SK-N-MC (cell line): ENCODE results near the gene TCN2.

Source experiments
- DNase-seq: peaks from one replicate; pipeline ENCODE4 v3.0.0-alpha.2; 2011; ENCODE audit warnings: low read depth, low spot score
- H3K27ac ChIP-seq: fragments of 200-600 bp; sonication (generic); 2 replicates; pipeline ENCODE4 v1.5.1; 2016; ENCODE audit warnings: mixed run types
- H3K36me3 ChIP-seq: fragments of 200-600 bp; sonication (generic); 2 replicates; pipeline ENCODE4 v1.6.1; 2017; ENCODE audit warnings: antibody characterized with exemption, low read length, mixed read lengths; ENCODE audit not compliant: insufficient read depth
- H3K4me3 ChIP-seq: fragments of 200-600 bp; sonication (generic); 2 replicates; pipeline ENCODE4 v1.5.1; 2016
- H3K9ac ChIP-seq: fragments of 200-600 bp; sonication (generic); 2 replicates; pipeline ENCODE4 v1.8.0; 2017; ENCODE audit warnings: mixed run types, mixed read lengths; ENCODE audit not compliant: insufficient read length
- H3K9me3 ChIP-seq: fragments of 200-600 bp; sonication (generic); 2 replicates; pipeline ENCODE4 v1.6.1; 2017; ENCODE audit warnings: low read depth, mild to moderate bottlenecking, antibody characterized with exemption, low read length, moderate library complexity, mixed read lengths
- EZH2 ChIP-seq: fragments of 200-600 bp; sonication (generic); IDR thresholded peaks from one replicate; pipeline ENCODE4 v1.6.1; 2017; ENCODE audit warnings: antibody characterized with exemption
- FOXP2 ChIP-seq: optimal IDR thresholded peaks from 2 replicates; pipeline ENCODE3; 2011; ENCODE audit warnings: mild to moderate bottlenecking, moderate library complexity; ENCODE audit not compliant: insufficient read depth; ENCODE audit errors: extremely low read length, control extremely low read depth
- POLR2AphosphoS5 ChIP-seq: IDR thresholded peaks from 2 replicates; pipeline ENCODE4 v1.6.1; 2012; ENCODE audit warnings: mild to moderate bottlenecking, low read depth, low read length, borderline replicate concordance

Gene TCN2

DNA sequence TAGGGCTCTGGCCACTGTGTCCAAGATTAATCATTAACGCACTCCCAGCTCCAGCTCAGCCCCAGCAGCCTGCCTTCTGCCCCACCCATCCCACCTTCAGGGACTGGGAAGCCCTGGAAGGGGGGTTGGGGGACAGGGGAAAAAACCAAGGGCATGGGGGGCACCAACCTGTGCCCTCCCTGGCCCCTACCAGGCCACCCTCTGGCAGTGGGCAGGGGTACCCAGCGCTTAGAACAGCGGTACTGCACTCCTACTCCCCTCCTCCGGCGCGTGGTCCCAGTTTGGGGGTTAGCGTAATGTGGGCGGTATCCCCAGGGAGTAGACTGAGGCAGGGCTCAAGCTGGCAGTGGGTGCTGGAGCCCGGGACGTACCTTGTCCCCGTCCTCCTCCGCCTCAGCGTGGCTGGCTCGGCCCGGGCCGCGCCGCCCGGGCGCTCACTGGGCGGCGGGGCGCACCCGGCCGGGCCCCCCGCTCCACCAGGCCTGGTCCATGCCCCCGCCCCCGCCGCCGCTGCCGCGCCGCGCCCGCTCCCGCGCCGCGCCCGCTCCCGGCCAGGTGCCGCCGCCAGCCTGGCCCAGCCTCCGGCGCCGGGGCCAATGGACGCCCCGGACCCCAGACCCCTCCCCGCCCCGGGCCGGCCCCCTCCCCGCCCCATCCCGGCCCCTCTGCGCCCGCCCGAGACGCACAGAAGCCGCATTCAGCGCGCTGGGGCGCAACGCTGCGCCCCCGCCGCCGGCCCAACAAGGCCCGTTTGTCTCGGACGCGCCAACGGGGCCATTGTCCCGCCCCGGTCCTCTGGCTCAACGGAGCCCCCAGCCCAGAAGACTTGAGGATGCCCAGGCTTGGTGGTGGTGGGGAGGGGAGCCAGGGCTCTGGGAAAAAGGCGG lies 32.6 kb upstream of the TCN2 start, which contains the start of gene GAL3ST1:
GAL3ST1 (minus strand) TSS at position 571 of the 887 bp plus-strand sequence. CDS start 17,273 bp downstream, outside the sequence.
- Histone ChIP-seq H3K27ac (no peak within 1 kb of the TSS), H3K36me3 (peaks cover 38% of the 10 kb centered on the region), H3K9me3 (no peaks in the 10 kb centered on the region), H3K4me3 (no peak within 1 kb of the TSS), H3K9ac (no peak within 1 kb of the TSS)
- DNase-seq: no peak
- TF ChIP-seq FOXP2 (no peak), POLR2AphosphoS5 (no peak), EZH2 (no peak)

DNA sequence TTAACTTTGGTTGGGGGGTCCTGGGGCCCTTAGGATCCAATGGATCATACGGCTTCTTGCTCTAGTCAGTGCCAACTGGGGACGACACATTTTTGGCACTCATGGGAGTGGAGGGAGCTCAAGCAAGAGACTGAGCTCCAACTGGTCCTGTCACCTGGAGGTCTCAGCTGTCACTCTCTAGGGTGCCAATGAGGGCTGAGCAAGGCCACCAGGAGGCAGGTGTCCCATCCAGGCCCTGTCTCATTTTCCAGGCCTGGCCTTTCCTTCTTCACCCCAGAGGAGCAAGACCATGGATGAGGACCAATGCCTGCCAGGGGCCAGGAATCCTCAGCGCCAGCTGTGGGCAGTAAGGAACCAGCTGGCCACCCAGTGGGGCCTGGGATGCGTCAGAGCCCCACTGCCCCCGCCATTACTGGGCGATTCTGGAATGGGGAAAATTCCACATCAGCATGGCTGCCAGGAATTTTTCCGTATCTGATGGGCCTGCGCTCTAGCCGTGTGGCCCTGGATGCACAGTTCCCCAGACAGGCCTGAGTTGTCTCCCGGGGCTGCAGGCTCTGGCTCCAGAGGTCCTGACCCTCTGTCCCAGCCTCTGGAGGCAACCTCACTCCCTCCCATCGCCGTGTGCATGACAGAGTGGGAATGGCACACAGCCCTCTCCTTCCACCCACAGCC lies 31.8 kb upstream of the TCN2 start:
- H3K9me3 ChIP-seq: no peaks in the 10 kb centered on the region
- DNase-seq: no peak
- no peak overlapping the region for H3K27ac ChIP-seq
- H3K4me3 ChIP-seq: no peak overlapping the region
- peaks cover 46% of the 10 kb centered on the region for H3K36me3 ChIP-seq
- H3K9ac ChIP-seq: no peak overlapping the region
- no peak for TF ChIP-seq POLR2AphosphoS5
- no peak for TF ChIP-seq FOXP2
- no peak for TF ChIP-seq EZH2

DNA sequence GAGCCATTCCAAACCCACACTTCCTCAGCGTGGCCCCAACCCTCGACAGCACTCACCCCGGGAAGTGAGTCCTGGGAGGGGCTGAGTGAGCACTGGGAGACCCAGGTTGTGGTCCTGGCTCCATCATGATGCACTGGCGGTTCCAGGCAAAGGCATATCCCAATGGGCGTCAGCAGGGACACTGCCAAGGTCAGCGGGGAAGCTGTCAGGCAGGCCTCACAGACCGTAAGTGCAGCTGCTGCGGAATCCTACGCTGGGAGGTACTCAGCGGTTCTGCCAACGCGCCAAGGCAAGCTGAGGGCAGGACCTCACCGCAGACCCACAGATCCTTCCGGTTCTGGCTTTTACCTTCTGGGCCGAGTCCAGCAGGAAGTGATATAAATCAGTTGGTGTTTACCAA lies 31.1 kb upstream of the TCN2 start:
- TF ChIP-seq EZH2 (no peak), POLR2AphosphoS5 (no peak), FOXP2 (no peak)
- Histone ChIP-seq H3K9me3 (no peaks in the 10 kb centered on the region), H3K4me3 (no peak overlapping the region), H3K27ac (no peak overlapping the region), H3K36me3 (peaks cover 53% of the 10 kb centered on the region), H3K9ac (no peak overlapping the region)
- no peak for DNase-seq

DNA sequence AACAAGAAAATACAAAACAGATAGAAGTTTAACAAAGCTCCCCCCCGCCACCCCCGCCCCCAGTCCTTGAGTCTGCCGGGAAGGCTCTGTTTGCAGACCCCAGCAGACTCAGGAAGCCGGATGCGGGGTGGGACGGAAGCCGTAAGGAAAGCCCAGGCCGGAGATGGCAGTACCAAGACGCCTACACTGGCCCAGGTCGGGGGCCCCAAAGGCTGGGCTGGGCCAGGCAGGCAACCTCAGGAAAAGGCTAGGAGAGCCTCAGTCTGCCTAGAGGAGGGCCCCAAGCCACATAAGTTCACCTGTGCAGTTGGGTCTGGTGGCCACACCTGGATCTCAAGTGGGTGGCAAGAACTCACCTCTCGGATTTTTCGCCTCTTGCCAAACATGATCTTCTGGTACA lies 28.5 kb upstream of the TCN2 start:
- no peak overlapping the region for H3K9ac ChIP-seq
- no peak for DNase-seq
- TF ChIP-seq FOXP2: no peak
- TF ChIP-seq POLR2AphosphoS5: no peak
- H3K4me3 ChIP-seq: no peak overlapping the region
- H3K9me3 ChIP-seq: no peaks in the 10 kb centered on the region
- peaks cover 75% of the 10 kb centered on the region for H3K36me3 ChIP-seq
- H3K27ac ChIP-seq: no peak overlapping the region

DNA sequence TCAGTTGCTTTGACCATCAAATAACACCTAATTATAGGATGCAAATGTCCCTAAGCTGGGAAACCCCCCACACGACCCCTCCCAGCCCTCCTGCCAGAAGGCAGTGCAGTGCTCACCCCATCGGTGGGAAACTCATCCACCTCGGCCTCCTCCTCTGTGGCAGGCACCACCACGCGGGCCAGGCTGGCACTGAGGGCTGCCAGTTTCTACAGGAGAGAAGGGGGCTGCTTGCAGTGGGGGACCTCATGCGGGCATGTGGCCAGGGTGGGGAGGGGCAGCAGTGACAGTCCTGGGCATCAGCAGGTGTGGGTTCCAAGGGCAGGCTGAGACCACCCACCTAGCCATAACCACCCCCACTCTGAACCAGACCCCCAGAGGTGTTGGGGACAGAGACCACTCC lies 26.1 kb upstream of the TCN2 start:
- Histone ChIP-seq H3K36me3 (peaks cover 92% of the 10 kb centered on the region), H3K9ac (no peak overlapping the region), H3K4me3 (no peak overlapping the region), H3K27ac (no peak overlapping the region), H3K9me3 (no peaks in the 10 kb centered on the region)
- DNase-seq: no peak
- TF ChIP-seq FOXP2 (no peak), POLR2AphosphoS5 (no peak), EZH2 (no peak)

DNA sequence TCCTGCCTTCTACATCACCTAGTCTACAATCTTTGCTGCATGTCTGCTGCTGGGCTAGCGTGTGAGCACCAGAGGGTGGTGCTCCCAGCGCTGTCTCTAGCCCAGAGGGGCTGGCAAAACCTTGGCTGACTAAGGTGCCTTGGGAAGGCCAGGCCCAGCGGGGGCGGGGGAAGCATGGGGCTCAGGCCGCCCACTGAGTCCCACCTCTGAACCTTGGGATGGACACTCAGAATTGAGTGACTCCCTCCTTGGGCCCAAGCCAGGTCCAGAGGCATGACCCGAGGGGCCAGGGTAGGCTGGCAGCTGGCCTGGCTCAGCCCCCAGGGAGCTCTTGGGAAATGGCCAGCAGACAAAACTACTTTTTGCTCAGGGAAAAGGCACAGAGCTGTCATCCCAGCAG lies 24.9 kb upstream of the TCN2 start:
- no peak for DNase-seq
- no peak overlapping the region for H3K4me3 ChIP-seq
- peaks cover 92% of the 10 kb centered on the region for H3K36me3 ChIP-seq
- no peak overlapping the region for H3K9ac ChIP-seq
- H3K27ac ChIP-seq: no peak overlapping the region
- TF ChIP-seq FOXP2: no peak
- no peaks in the 10 kb centered on the region for H3K9me3 ChIP-seq

DNA sequence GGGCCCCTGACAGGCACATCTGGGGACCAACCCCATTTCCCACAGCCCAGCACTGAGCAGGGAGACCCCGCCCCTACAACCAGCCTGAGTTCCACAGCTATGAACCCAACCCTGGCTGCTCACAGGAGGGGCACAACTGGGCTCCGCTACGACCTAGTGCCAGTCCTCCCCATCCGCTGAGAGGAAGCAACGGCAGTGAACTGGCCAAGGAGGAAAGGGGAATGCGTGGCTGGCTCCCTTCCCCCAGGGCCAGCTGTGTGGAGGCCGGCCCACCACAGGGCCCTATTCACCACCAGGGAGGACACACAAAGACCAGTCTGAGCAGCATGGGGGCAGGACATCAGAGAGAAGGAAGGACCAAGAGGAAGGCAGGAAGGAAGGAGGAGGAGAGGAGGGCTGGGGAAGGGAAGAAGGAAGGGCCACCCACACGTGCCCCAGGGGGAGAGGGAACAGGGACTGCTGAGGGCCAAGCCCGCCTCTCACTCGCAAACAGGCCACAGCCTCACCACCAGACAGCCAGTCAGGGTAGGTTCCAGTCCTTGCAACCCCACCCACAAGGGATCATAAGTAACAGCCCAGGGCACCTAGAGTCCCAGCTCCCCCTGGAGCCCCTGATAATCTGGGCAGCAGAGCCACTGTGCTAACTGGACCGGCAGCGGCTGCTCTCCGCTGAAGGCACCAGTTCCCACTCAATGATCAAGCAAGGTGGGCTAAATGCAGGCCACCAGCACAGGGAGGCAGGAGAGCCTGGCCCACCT lies 24.0 kb upstream of the TCN2 start:
- TF ChIP-seq POLR2AphosphoS5 (no peak), FOXP2 (no peak), EZH2 (no peak)

DNA sequence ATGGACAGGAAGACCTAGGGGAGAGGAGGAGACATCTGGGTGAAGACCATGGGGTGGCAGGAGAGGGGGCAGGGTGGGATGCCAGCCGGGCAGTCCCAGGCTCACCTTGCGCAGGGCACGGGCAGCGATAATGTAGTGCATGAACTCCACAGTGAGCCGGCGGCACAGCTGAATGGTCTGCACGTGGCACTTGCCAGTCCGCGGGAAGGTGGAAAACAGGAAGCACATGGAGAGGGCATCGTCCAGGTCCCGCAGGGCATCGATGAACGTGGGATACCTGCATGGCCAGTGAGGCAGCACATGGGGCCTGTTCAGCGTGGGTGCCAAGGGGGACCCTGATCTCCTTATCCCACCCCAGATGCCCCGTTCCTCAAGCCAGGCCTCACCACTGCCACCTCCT lies 22.5 kb upstream of the TCN2 start:
- no peak for DNase-seq
- Histone ChIP-seq H3K4me3 (no peak overlapping the region), H3K27ac (no peak overlapping the region), H3K36me3 (peaks cover 92% of the 10 kb centered on the region), H3K9ac (no peak overlapping the region), H3K9me3 (no peaks in the 10 kb centered on the region)
- TF ChIP-seq POLR2AphosphoS5: no peak

More for the DNA sequence above, 24.0 kb upstream of the TCN2 start:
- H3K36me3 ChIP-seq: peaks cover 92% of the 10 kb centered on the region
- H3K9me3 ChIP-seq: no peaks in the 10 kb centered on the region
- no peak overlapping the region for H3K4me3 ChIP-seq
- H3K9ac ChIP-seq: no peak overlapping the region
- H3K27ac ChIP-seq: no peak overlapping the region
- DNase-seq: no peak
